GM21526 (cell line): Measurements from ENCODE around the gene DNPH1.

Experiments
- ATAC-seq: cut with Tn5 transposase; IDR thresholded peaks from one replicate; pipeline ENCODE4 v1.9.1; 2021; ENCODE audit warnings: moderate library complexity; ENCODE audit not compliant: unreplicated experiment, low FRiP score

Gene DNPH1, protein sequence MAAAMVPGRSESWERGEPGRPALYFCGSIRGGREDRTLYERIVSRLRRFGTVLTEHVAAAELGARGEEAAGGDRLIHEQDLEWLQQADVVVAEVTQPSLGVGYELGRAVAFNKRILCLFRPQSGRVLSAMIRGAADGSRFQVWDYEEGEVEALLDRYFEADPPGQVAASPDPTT

DNA sequence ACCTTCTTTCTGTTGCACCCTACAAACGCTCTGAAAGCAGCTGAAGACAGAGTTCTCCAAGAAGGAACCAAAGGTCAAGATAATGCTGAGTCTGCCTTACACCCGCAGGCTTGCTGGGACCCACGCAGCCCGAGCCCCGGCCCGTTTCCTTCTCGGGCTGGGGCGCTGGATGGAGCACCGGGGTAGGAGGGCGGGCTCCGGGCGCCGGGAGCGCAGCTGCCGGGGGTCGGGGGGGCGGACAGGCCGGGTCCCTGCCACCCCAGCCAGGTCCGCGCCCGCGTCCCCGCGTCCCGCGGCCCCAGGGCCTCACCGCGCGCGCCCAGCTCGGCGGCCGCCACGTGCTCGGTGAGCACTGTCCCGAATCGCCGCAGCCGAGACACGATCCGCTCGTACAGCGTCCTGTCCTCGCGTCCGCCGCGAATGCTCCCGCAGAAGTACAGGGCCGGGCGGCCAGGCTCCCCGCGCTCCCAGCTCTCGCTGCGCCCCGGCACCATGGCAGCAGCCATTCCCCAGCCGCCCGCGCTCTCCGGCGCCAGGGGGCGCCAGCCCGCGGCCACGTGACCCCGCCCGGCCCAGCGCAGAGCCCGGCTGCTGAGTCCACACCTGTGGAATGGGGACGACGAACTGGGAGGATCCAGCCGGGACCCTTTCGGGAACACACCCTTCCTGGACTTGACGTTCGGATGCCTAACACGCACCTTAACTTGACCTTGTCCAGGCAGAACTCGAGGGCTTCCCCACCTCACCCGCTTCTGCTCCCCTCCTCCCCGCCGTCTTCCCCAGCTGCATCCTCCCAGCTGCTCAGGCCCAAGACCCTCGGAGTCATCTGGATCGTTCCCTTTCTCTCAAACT lies at the start of gene DNPH1:
Gene DNPH1, minus strand, starts transcription at position 531 of the 852 bp plus-strand sequence. Its CDS starts 25 bp downstream, at position 506.
- ATAC-seq, result peak; percentile 59

DNA sequence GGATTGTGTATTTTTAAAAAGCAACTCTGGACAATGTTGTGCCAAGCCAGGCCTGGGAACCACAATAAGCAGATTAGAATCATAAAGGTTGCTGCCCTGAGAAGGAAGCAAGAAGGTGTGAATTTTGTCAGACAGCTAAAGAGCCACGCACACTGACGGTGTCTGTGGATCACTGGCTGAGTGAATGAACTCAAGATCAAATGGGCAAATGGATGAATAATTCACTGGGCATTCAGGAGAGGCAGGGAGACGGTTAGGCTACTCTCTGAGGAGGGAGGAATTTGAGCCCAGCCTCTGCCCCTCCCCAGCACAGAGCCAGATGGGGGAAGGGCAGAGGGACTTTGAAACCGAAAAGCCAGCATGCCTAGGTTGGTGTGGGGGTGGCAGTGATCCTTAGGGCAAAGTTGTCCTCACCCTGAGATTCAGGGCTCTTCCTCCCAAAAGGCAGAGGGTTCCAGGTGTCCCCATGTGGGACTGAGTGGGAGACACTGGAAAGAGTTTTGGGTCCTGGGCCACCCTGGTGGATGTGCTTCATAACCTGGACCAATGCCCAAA lies 49.3 kb upstream of the DNPH1 start:
- no peak for ATAC-seq

- ATAC-seq, result no peak
Observed at GRCh38 chr6:43277643-43278523, 48.6 kb upstream of the DNPH1 start.

DNA sequence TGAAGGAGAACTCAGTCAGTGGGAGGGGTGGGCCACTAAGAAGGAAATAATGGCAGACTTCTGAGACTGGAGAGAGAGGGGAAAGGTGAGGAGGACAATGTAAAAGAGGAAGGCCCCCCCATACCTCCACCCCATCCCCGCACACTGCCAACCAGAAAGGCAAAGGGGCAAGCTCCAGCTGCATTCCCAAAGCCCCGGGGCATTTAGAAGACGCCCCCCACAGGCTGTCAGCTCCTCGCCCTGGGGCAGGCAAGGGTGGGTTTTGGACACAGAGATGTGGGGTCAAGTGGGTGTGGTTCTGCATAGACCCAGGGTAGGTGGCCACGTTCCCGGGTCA lies 48.0 kb upstream of the DNPH1 start:
- ATAC-seq, result no peak

DNA sequence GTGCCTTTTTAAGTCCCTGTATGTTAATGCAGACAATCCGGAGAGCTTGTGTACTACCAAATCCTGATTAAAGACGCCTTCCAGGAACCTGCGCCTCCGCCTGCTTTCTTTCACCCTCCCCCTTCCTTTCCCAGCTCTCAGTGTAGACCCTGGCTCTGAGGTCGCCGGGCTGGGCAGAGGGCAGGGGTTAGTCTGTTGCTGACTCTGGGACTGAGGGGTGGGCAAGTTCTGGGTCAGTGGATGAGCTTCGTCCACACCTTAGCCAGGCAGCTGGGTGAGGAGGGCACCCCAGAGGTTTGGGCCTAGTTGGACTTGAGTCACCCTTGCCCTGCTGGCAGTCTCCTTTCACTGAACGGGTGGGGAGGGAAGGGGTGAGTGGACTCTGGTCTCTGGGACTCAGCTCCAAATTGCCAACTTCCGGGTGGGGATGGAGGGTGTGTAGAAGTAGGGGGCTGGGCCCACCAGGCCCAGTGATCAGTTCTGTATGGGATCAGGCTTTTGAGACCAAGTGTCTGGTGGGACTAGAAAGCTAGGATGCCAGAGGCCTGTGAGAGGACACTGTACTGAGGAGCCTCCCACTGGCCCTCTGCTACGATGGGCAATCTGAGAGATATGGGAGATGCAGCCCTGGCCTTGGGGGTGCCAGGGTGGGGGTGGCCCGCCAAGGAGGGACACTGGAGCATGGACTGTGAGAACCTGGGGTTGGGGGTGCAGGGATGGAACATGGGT lies 47.5 kb upstream of the DNPH1 start:
- ATAC-seq, result no peak

- ATAC-seq, result no peak
Observed at GRCh38 chr6:43275801-43276576, 46.7 kb upstream of the DNPH1 start.

- no peak for ATAC-seq
Observed at GRCh38 chr6:43274916-43275597, 45.8 kb upstream of the DNPH1 start.

GRCh38 chr6:43274127-43274915 lies 45.0 kb upstream of the DNPH1 start:
- no peak for ATAC-seq

GRCh38 chr6:43273707-43274106 lies 44.4 kb upstream of the DNPH1 start:
- no peak for ATAC-seq

- ATAC-seq, result no peak
Observed at GRCh38 chr6:43271944-43272343, 42.7 kb upstream of the DNPH1 start.

DNA sequence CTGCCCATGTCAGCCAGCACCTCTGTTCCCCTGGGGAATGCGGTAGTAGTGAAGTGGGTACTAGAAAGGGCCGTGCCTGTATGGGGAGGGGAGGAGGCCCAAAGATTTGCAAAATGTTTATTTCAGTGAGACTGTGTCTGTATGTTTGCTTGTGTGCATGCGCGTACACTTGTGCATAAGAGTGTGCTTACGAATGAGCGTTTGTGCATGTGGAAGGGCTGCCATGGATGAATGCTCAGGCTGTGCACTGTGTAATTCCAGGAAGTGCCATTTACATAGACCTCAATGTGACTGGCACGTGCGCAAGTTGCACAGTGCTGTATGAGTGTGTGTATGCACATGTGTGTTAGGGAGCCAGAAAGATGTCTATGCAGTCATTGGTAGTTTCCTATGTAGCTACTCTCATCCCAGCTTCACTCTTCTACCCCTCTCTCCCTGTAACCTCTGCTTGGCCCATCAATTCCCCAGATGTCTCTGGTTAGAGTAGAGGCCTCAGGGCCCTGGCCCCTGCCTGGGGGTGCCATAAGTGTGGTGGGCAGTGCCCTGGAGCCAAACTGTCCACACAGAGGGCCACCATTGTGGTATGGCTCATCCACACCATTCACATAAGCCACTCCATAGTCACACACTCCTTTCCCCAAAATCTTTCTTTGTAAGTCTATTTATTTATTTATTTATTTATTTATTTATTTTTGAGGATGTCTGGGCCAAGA lies 42.0 kb upstream of the DNPH1 start:
- no peak for ATAC-seq

- ATAC-seq, result no peak
Observed at GRCh38 chr6:43269273-43270007, 40.2 kb upstream of the DNPH1 start.

DNA sequence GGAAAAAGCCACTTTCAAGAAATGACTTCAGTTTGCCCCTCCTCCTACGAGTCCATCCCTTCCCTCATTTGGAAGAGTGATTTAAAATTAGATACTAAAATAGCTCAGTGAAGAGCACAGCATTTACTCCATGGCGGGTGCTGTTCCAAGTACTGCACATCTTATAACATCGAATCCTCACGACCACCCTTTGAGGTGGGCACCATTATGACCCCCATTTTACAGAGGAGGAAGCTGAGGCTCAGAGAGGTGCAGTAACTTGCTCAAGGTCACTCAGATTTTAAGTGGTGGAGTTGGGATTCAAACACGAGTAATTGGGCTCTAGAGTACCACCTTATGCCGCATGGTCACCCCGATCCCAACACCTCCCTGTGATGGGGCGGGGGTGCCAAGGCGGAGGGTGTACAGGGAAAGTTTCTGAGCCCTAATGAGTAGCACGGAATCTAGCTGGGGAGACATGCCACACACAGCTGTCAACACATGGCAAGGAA lies 39.5 kb upstream of the DNPH1 start:
- no peak for ATAC-seq

DNA sequence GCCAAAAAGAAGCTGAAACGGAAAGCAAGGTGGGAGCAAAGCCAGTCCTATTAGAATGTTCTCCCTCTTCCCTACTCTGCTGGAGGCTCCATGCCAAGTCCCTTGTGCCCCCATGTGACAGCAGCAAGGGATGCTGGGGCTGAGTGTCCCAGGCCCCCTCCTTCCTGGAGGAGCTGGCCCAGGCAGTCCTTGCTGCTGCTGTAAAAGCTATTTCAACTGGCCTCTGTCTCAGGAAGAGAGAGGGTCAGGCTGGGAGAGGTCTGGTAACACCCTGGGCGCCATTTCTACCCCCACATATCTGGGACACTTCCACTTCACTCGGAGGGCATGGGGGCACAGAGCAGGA lies 39.0 kb upstream of the DNPH1 start:
- ATAC-seq, result no peak

GRCh38 chr6:43267619-43268354 lies 38.5 kb upstream of the DNPH1 start:
- ATAC-seq, result no peak

- no peak for ATAC-seq
Observed at GRCh38 chr6:43265564-43265963, 36.3 kb upstream of the DNPH1 start.
